KMS-11 (cell line): ENCODE measurements around the gene MDM1.

Experiments
- H2AFZ ChIP-seq: fragments of 200-600 bp; sonication (generic); 2 replicates; pipeline ENCODE4 v1.6.1; 2016; ENCODE audit warnings: antibody characterized with exemption, mixed run types, low read depth
- H3K27ac ChIP-seq: fragments of 200-600 bp; sonication (generic); 2 replicates; pipeline ENCODE4 v1.6.1; 2016; ENCODE audit warnings: mild to moderate bottlenecking, mixed run types
- H3K27me3 ChIP-seq: fragments of 200-600 bp; sonication (generic); 2 replicates; pipeline ENCODE4 v1.6.1; 2017; ENCODE audit warnings: mild to moderate bottlenecking, low read depth, mixed run types, moderate library complexity; ENCODE audit not compliant: insufficient read depth
- H3K36me3 ChIP-seq: fragments of 200-600 bp; sonication (generic); 2 replicates; pipeline ENCODE4 v1.6.1; 2017; ENCODE audit warnings: mild to moderate bottlenecking, mixed run types; ENCODE audit not compliant: insufficient read depth
- H3K4me1 ChIP-seq: fragments of 200-600 bp; sonication (generic); 2 replicates; pipeline ENCODE4 v1.6.1; 2016; ENCODE audit warnings: mild to moderate bottlenecking, low read depth, mixed run types; ENCODE audit not compliant: poor library complexity, severe bottlenecking
- H3K4me2 ChIP-seq: fragments of 200-600 bp; sonication (generic); 2 replicates; pipeline ENCODE4 v1.7.0; 2016; ENCODE audit warnings: mild to moderate bottlenecking, mixed run types
- H3K4me3 ChIP-seq: fragments of 200-600 bp; sonication (generic); IDR thresholded peaks from 2 replicates; pipeline ENCODE4 v1.6.1; 2017; ENCODE audit warnings: low read depth, low read length, mixed read lengths; ENCODE audit not compliant: insufficient read depth
- H3K79me2 ChIP-seq: fragments of 200-600 bp; sonication (generic); 2 replicates; pipeline ENCODE4 v1.6.1; 2016; ENCODE audit warnings: low read depth, mixed run types; ENCODE audit not compliant: insufficient read depth
- H3K9ac ChIP-seq: fragments of 200-600 bp; sonication (generic); 2 replicates; pipeline ENCODE4 v1.6.1; 2016; ENCODE audit warnings: mild to moderate bottlenecking, mixed run types
- H4K20me1 ChIP-seq: fragments of 200-600 bp; sonication (generic); 2 replicates; pipeline ENCODE4 v1.6.1; 2016; ENCODE audit warnings: mild to moderate bottlenecking, mixed run types; ENCODE audit not compliant: insufficient read depth
- CTCF ChIP-seq: fragments of 200-600 bp; sonication (generic); conservative IDR thresholded peaks from 2 replicates; pipeline ENCODE4 v1.6.1; 2017; ENCODE audit warnings: low read depth, mild to moderate bottlenecking, antibody characterized with exemption, low read length, moderate library complexity, mixed read lengths

The MDM1 gene

GRCh38 chr12:68280240-68280639, 51.9 kb downstream of the MDM1 start:
- no peak overlapping the region for H3K4me2 ChIP-seq
- no peaks in the 10 kb centered on the region for H3K79me2 ChIP-seq
- H3K9ac ChIP-seq = no peak overlapping the region
- no peaks in the 10 kb centered on the region for H3K36me3 ChIP-seq
- H3K27me3 ChIP-seq = no peaks in the 10 kb centered on the region
- H3K4me1 ChIP-seq = peaks cover 6% of the 10 kb centered on the region
- H3K4me3 ChIP-seq = no peak overlapping the region
- no peak overlapping the region for H3K27ac ChIP-seq
- H4K20me1 ChIP-seq = no peaks in the 10 kb centered on the region
- no peak for TF ChIP-seq CTCF
- H2AFZ ChIP-seq = no peak overlapping the region

- Histone ChIP-seq H3K79me2 (no peaks in the 10 kb centered on the region), H2AFZ (no peak overlapping the region), H3K27me3 (no peaks in the 10 kb centered on the region), H3K4me3 (no peak overlapping the region), H3K27ac (no peak overlapping the region), H3K4me1 (peaks cover 6% of the 10 kb centered on the region), H4K20me1 (no peaks in the 10 kb centered on the region), H3K9ac (no peak overlapping the region), H3K4me2 (no peak overlapping the region), H3K36me3 (no peaks in the 10 kb centered on the region)
- TF ChIP-seq CTCF = no peak
These were observed 52.7 kb downstream of the MDM1 start for GRCh38 chr12:68279227-68280054.

GRCh38 chr12:68276402-68276930, 55.7 kb downstream of the MDM1 start:
- no peak overlapping the region for H3K4me2 ChIP-seq
- no peak overlapping the region for H3K4me3 ChIP-seq
- no peaks in the 10 kb centered on the region for H4K20me1 ChIP-seq
- no peak overlapping the region for H3K27ac ChIP-seq
- H3K9ac ChIP-seq = no peak overlapping the region
- peaks cover 2% of the 10 kb centered on the region for H3K4me1 ChIP-seq
- H3K27me3 ChIP-seq = no peaks in the 10 kb centered on the region
- H3K79me2 ChIP-seq = no peaks in the 10 kb centered on the region
- H3K36me3 ChIP-seq = no peaks in the 10 kb centered on the region
- H2AFZ ChIP-seq = no peak overlapping the region
- TF ChIP-seq CTCF = no peak

- Histone ChIP-seq H3K4me1 (peaks cover 9% of the 10 kb centered on the region), H3K4me2 (no peak overlapping the region), H3K79me2 (no peaks in the 10 kb centered on the region), H4K20me1 (no peaks in the 10 kb centered on the region), H3K27me3 (no peaks in the 10 kb centered on the region), H2AFZ (no peak overlapping the region), H3K27ac (no peak overlapping the region), H3K4me3 (no peak overlapping the region), H3K36me3 (no peaks in the 10 kb centered on the region), H3K9ac (no peak overlapping the region)
- no peak for TF ChIP-seq CTCF
These were observed 59.4 kb downstream of the MDM1 start for GRCh38 chr12:68272732-68273131.
